ENCODE results near the gene ACAP3.

The ACAP3 gene

DNA sequence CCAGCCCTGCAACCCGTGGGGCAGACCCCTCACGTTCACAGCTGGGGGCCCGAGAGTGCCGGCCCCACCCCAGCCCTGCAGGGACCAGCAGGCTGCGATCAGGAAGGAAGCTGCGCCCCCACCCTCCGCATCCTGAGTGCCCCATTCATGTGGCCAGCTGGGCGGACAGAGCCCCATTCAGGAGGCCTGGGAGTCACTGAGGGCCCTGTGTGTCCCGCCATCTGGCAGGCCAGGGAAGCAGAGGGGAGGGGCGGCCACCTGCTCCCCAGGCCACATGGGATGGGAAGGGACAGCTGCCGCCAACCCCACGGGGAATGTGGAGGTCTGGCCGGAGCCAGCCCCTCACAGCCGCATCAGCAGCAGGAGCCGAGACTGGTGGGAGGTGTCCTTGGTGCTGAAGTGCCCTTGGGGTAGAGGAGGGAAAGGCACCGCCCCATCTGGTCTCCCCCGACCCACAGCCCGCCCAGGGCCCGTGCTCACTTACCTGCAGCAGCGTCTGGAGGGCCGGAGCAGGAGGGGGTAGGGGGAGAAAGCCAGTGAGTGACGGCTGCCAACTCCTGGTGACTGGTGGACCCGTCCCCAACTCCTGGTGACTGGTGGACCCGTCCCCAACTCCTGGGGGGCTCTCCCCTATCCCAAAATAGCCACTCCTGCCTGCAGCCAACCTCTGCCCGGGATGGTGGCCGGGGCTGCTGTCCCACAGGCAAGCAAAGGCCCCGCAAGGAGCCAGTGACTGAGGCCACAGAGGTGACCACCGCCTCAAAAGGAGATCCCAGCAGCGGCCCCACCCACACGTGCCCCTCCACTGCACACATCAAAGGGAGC is 8.7 kb downstream of the ACAP3 start:
- peak; percentile 97 for DNase-seq

DNA sequence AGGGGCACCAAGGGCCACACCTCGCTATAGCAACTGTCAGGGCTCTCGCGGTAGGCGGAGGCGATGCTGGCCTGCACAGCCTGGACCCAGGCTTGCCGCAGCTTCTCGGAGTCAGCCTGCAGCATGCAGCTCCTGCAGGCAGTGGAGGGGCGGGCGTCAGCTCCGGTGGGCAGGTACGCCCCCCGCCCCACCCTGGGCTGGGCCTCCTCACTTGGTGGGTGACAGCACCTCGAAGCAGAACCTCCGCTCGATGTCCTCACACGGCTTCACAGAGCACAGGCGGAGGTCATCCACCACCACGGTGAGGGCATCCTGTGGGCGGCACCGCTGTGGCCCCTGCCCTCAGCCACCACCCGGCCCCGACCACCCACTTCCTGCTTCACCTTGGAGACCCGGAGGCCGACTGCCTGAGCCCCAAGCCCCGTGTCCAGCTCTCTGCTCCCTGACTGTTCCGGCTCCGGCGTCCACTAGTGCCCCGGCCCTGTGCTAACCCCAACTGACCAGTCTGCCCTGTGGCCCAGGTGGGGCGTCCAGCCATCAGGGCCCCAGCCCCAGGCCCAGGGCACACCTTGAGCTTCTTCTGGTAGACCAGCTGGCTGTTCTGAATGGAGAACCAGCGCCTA is 9.8 kb downstream of the ACAP3 start:
- no peak for DNase-seq

DNA sequence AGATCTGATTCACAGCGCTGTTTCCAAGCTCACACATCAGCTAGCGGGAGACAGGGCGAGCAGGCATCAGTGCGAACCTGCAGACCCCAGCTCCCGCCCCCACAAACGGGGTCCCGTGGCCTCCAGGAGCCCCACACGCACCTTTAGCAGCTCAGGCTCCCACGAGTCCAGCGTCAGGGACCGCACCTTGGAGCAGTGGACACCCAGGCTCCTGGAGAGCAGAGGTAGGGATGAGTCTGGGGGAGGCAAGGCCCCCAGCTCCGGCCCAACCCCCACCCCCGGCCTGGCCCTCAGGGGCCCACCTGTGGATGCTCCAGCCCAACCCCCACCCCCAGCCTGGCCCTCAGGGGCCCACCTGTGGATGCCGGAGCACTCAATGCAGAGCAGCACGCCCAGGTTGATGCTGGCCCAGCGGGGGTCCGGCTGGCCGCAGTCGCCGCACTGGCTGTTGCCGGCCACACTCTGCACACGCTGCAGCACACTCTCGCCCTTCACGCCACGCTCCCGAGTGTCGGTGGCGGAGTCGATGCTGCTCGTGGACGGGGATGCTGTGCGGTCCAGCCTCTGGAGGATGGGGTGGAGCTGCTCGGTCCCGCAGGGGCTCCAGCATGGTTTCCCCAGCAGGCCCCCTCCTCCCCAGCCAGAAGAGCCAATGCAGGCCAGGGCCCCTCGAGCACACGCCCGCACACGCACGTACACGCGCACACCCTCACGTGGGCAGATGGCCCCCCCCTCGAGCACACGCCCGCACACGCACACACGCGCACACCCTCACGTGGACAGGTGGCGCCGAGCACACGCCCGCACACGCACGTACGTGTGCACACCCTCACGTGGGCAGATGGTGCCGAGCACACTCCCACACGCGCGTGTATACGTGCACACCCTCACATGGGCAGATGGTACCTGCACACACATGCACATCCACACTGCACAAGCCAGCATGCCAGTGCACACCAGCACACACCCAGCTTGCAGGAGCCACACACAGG is 11.4 kb downstream of the ACAP3 start:
- DNase-seq: no peak

DNA sequence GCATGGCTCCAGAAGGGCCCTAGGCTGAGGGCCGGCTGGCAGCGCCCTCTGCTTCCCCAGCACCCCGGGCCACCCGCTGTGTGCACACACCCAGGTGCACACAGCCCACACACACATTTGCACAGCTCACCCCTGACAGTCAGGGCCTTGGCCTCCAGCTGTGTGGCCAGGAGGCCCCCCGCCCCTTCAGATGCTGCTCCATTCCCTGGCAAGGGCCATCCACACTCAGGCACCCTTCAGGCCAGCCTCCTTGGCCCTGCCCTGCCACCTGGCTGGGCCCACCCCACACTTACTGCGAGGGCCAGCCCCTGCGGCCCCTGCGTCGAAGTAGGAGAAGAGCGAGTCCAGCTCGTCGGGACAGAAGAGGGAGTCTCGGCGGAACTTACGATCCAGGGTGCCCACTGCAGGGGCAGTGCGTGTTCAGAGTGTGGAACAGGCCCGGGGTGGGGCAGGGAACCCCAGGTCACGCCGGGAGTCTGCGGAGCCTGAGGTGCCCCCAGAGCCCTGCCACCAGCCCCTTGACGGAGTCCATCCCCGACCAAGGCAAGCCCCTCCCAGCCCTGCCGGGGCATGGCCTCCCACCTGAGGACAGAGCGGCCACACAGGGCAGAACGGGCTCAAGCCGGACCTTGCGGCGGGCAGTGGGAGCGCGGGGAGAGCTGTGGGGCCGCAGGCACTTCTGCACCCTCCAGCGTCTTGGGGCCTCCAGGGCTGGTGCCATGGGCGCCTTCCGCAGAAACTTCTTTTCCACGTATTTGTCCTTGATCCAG is 12.4 kb downstream of the ACAP3 start:
- DNase-seq: no peak

DNA sequence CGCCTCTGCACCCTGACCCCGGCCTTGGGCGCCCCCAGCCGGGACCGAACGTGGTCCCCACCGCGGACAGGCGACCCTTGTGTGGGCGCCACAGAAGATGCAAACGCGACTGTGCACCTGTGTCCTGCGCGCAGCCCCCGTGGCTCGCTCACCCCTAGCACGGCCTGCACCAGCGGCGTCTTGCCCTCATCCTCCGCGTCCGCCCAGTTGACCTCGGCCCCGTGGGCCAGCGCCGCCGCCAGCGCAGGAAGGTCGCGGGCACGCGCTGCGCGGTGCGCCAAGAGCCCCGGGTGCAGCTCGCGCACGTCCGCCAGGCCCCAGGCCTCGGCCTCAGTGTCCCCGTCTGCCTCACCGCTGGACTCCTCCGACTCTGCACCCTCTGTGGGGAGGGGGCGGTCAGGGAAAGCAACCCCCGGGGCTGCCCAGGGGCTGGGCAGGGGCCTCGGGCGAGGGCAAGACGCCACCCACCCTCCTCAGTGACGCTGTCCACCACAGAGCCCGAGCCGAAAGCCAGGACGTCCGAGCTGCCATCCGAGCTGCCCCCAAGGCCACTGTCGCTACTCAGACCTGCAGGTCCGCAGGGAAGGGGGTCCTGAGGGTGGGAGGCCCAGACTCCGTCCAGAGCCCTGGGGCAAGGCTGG is 13.4 kb downstream of the ACAP3 start:
- DNase-seq: no peak

DNA sequence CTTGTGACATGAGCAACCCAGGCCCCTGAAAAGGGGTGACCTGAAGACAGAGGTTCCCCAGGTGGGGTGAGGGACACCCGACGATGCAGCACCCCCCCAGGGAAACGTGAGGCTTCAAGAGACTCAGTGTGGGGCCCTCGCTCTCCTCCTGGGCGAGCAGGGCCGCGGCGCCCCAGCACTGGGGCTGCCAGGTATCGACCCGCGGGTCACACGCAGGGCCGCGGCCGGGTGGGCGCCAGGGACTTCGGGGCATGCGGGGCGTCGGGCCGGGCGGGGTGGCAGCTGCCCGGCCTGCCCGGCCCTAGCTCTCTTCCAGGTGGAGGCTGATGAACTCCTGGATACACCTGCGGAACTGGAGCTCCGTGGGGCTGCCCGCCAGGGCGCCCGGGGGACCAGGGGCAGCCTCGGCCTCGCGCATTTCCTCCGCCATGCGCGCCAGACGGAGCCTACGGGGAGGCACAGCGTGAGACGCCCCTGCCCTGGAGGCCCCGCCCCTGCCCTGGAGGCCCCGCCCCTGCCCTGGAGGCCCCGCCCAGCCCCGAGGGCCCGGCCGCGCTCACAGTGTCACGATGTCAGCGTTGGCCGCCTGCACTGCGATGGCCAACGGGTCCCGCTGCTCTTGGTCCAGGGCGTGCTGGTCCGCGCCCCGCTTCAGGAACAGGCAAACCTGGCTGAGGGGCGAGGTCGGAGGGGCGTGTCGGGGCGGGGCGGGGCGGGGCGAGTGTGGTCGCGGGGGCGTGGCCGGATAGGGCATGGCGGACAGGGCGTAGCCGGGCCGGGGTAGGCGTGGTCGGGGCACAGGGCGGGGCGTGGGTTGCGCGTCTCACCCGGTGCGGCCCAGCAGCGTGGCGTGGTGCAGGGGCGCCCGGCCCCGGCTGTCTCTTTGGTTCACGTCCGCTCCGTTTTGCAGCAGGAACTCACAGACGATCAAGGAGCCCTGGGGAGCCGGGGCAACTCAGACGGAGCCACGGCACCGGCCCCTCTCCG is 14.2 kb downstream of the ACAP3 start:
- DNase-seq: no peak

DNA sequence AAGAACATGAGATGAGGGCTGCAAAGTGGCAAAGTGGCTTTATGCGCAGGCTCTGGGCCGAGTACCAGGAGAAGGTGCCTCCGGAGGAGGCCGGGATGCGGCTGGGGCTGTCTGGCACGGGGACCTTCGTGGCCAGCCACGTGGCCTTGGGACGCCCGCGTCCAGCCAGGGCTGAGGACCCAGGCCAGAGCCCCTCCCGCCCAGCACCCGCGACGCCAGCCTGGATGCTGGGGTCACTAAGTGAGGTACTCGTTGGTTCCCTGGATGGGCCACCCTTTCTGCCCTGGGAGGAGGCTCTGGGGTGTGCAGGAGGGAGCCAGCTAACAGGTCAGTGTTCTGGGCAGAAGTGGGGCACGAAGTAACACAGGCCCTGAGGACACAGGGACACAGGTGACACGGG is 14.9 kb downstream of the ACAP3 start:
- DNase-seq: no peak

DNA sequence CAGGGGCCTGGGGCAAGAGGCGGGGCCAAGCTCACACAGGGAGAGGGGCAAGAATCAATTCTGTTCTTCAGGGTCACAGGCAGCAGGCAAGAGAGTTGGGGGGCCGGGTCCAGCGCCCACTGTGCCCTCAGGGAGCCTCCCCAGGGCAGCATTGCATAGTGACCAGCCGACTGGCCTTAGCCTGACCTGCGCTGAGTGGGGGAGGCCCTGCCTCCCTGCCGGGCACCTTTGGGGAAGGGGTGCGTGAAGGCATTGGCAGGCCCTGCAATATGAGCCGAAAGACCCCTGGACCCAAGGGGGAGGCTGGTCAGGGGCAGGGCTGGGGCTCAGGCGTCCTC is 15.3 kb downstream of the ACAP3 start:
- no peak for DNase-seq

DNA sequence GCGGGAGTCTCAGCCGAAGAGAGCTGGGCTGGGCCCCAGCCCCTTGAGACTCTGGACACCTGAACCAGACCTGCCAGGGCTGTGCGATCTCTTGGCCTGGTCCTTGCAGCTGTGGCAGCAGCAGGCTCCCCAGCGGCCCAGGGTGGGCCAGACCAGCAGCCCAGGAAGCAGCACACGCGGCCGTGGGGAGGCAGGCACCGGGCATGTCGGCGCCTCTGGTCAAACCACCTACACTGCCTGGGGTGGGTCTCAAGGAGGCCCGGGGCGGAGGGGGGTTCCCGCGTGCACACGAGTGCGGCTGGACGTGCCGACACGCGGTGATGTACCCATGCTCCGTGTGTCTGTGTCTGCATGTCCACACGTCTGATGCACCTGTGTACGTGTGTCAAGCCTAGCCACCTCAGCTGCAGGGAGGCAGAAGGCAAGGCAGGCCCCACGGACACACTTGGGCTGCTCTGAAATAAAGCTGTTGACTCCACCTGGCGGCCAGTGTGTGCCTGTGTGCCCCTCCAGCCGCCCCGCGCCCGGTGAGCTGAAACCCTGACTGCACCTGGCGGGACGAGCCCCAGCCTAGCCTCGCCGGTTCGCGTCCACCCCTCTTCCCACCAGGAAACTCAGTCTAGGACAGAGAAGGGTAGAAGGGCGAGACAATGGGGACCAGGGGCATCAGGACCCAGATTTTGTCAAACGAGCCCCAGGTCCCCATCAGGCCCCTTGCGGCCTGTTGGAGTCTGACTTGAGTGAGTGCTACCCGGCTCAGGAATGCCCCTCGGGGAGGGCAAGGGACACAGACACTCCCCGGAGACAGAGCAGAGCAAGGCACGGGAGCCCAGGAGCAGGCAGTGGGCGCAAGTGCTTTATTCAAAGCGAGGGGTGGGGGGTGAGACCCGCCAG is 15.9 kb downstream of the ACAP3 start:
- peak; percentile 87 for DNase-seq

DNA sequence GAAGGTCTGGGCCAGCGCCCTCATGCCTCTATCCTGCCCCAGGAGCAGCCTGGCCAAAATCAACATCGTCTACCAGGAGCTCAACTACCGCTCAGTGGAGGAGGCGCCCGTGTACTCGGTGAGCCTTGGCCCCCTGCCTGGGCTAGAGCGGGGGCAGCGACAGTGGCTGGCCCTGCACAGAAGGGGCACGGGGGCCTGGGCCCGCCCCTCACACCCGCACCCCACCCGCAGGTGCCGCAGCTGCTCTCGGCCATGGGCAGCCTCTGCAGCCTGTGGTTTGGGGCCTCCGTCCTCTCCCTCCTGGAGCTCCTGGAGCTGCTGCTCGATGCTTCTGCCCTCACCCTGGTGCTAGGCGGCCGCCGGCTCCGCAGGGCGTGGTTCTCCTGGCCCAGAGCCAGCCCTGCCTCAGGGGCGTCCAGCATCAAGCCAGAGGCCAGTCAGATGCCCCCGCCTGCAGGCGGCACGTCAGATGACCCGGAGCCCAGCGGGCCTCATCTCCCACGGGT is 16.7 kb downstream of the ACAP3 start:
- peak; percentile 45 for DNase-seq

DNA sequence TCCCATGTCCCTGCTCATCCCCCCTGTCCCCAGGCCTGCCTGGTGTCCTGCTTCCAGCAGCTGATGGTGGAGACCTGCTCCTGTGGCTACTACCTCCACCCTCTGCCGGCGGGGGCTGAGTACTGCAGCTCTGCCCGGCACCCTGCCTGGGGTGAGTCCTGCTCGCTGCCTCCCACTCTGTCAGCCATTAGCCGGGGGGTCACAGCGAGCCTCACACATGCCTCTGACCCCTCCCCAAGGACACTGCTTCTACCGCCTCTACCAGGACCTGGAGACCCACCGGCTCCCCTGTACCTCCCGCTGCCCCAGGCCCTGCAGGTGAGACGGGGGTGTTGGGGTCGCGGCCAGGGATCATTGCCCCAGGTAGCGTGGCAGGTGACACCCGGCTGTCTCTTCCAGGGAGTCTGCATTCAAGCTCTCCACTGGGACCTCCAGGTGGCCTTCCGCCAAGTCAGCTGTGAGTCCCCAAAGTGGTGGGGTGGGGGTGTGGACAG is 17.4 kb downstream of the ACAP3 start:
- DNase-seq: peak; percentile 80

DNA sequence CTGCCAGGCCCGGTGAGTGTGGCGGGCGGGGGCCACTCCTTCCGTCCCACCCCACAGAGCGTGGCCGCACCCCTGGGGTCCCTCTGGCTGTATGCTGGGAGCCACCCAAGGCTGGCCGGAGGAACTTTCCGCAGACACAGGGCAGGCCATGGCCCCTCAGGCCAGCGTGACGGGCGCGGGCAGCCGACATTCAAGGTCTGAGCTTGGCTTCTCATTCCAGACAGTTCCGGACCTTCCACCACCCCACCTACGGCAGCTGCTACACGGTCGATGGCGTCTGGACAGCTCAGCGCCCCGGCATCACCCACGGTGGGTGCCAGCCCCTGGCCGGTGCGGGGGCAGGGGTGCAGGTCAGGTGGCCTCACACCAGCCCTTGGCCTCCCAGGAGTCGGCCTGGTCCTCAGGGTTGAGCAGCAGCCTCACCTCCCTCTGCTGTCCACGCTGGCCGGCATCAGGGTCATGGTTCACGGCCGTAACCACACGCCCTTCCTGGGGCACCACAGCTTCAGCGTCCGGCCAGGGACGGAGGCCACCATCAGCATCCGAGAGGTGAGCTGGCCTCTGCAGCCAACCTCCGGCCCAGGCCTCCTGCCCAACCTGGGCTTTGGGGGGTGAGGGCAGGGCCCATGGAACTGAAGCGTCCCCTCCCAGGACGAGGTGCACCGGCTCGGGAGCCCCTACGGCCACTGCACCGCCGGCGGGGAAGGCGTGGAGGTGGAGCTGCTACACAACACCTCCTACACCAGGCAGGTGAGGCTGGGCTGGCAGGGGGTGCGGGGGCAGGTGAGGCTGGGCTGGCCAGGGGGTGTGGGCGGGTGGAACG is 20.2 kb downstream of the ACAP3 start:
- DNase-seq: no peak

DNA sequence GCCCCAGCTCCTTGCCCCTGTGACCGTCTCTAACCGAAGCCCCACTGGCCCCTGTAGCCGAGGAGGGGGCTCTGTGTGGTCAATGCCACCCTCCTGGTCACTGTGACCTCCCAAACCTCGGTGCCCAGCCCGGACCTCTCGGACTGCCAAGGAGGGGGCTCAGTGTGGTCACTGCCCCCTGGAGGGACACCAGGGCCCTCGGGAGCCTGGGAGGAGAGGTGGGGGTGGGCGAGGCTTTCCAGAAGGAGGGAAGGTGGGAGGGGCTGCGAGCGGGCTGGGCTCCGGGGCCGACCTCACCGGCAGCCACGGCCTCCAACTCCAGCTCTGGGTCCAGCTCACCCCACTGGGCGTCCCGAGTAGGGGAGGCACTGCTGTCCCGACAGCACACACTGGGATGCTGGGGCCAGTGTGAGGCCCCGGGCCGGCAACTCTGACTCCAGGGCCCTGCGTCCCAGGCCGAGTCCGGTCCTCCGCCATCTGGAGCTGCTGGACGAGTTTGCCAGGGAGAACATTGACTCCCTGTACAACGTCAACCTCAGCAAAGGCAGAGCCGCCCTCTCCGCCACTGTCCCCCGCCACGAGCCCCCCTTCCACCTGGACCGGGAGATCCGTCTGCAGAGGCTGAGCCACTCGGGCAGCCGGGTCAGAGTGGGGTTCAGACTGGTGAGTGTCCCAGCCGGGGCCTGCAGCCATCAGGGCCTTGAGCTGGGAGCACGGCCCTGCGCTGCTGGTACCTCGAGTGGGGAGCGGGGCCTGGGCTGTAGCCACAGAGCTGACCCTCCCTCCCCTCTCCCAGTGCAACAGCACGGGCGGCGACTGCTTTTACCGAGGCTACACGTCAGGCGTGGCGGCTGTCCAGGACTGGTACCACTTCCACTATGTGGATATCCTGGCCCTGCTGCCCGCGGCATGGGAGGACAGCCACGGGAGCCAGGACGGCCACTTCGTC is 21.1 kb downstream of the ACAP3 start:
- no peak for DNase-seq

DNA sequence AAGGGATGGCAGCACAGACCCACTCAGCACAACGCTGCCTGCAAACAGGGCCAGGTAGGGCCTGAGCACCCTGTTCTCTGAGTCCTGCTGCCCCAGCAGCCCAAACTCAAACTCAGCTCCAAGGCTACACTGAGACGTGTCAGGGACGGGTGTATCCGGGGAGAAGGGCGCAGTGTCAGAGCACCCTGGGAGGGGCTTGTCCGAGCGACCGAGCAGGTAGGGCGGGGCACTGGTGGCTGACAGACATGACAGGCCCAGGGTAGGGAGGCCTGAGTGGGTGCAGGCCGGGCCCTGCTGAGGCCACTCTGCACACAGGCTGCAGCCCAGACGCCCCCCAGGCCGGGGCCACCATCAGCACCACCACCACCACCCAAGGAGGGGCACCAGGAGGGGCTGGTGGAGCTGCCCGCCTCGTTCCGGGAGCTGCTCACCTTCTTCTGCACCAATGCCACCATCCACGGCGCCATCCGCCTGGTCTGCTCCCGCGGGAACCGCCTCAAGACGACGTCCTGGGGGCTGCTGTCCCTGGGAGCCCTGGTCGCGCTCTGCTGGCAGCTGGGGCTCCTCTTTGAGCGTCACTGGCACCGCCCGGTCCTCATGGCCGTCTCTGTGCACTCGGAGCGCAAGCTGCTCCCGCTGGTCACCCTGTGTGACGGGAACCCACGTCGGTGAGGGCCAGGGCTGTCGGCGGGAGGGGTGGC is 22.0 kb downstream of the ACAP3 start:
- no peak for DNase-seq

DNA sequence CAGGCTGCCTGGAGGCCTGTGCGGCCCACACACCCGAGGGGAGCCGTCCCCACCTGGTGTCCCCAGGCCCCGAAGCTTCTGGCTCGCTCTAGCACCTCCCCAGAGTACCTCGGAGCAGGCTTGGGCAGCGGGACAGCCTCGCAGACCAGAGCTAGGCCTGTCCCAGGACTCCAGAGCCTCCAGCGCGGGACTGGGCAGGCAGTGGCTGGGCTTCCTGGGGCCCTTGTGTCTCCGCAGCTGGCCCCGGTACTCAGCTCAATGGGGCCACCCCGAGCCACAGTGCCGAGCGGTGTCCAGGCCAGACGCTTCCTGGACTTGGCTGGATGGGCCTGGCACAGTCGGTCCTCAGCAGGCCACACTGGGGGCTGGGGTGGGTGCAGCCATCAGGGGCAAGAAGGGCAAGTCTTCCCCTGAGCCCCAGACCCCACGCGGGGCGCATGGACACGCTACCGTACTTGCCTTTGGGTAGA is 22.6 kb downstream of the ACAP3 start:
- no peak for DNase-seq

Measured in NCI-H82 (cell line).